Breast epithelium (tissue), 3 donors: ENCODE data around the gene SPOP.

Experiments used
- CTCF ChIP-seq, 3 donors: fragments of 450-650 bp; IDR thresholded peaks; one replicate each; pipeline ENCODE4 v1.5.1; 2016 to 2017; ENCODE audit warnings: antibody characterized with exemption in 3 of 3, mild to moderate bottlenecking in 3 of 3, moderate library complexity in 3 of 3
- POLR2A ChIP-seq: fragments of 450-650 bp; IDR thresholded peaks from one replicate; pipeline ENCODE4 v1.6.1; 2016; ENCODE audit warnings: antibody characterized with exemption, mild to moderate bottlenecking, moderate library complexity

GRCh38 chr17:49630113-49630900 is 47.6 kb downstream of the SPOP start:
- TF ChIP-seq POLR2A (no peak), CTCF (IDR thresholded peaks at IDR 0.05) (no peak)
